Fibroblast of peridontal ligament (primary cell): ENCODE measurements around the gene GIGYF2.
A peak's percentile ranks its signal among the peaks of the same experiment; 100 is the strongest.
"Not testable (repeated sequence)": the region's sequence is repeated elsewhere in the genome, so short reads cannot be mapped to it uniquely, and the experiment has no call there.

Experiments
- DNase-seq: peaks from one replicate; pipeline ENCODE4 v3.0.0-alpha.2; 2010; ENCODE audit errors: extremely low read depth

Gene GIGYF2

GRCh38 chr2:232697059-232697806, at the start of gene GIGYF2:
TSS of gene GIGYF2 (plus strand) at chr2:232697331. CDS start at chr2:232735198, 37,867 bp downstream.
- DNase-seq: peak; percentile 91

GRCh38 chr2:232649033-232649432, 48.1 kb upstream of the GIGYF2 start:
- DNase-seq: no peak

GRCh38 chr2:232652505-232652851, 44.7 kb upstream of the GIGYF2 start:
- DNase-seq: no peak

- no peak for DNase-seq
Observed at GRCh38 chr2:232653441-232653840, 43.7 kb upstream of the GIGYF2 start.

GRCh38 chr2:232655392-232655791, 41.7 kb upstream of the GIGYF2 start:
- no peak for DNase-seq

- peak; percentile 15 for DNase-seq
Observed at GRCh38 chr2:232658217-232658785, 38.8 kb upstream of the GIGYF2 start.

GRCh38 chr2:232659359-232659758, 37.8 kb upstream of the GIGYF2 start:
- DNase-seq: no peak

- no peak for DNase-seq
Observed at GRCh38 chr2:232662486-232663260, 34.5 kb upstream of the GIGYF2 start.

- DNase-seq: no peak
Observed at GRCh38 chr2:232666051-232666805, 30.9 kb upstream of the GIGYF2 start.

- no peak for DNase-seq
Observed at GRCh38 chr2:232667989-232668583, 29.0 kb upstream of the GIGYF2 start.

- peak; percentile 61 for DNase-seq
Observed at GRCh38 chr2:232668805-232669444, 28.2 kb upstream of the GIGYF2 start.

- DNase-seq: no peak
Observed at GRCh38 chr2:232672588-232672987, 24.5 kb upstream of the GIGYF2 start.

GRCh38 chr2:232674491-232674890, 22.6 kb upstream of the GIGYF2 start:
- DNase-seq: no peak

- no peak for DNase-seq
Observed at GRCh38 chr2:232675381-232675780, 21.8 kb upstream of the GIGYF2 start.

- no peak for DNase-seq
Observed at GRCh38 chr2:232680006-232680405, 17.1 kb upstream of the GIGYF2 start.

- no peak for DNase-seq
Observed at GRCh38 chr2:232681527-232681926, 15.6 kb upstream of the GIGYF2 start.

GRCh38 chr2:232683368-232683767, 13.8 kb upstream of the GIGYF2 start:
- DNase-seq: no peak

- DNase-seq: not testable (repeated sequence)
Observed at GRCh38 chr2:232685391-232685790, 11.7 kb upstream of the GIGYF2 start.

GRCh38 chr2:232687382-232688160, 9.6 kb upstream of the GIGYF2 start:
- no peak for DNase-seq

GRCh38 chr2:232688201-232688600, 8.9 kb upstream of the GIGYF2 start:
- no peak for DNase-seq
